K562 (cell line): ENCODE results near the gene CCNK. TPM values are rescaled to one million over a fixed set of nuclear protein-coding genes. Genes with fewer than 3 reads are reported as not detected.

Source experiments
- ATAC-seq: fragments of 200-7000 bp; cut with Tn5 transposase; 3 replicates; pipeline ENCODE4 v1.9.1; 2020; ENCODE audit warnings: moderate library complexity
- BruUV-seq: library from RNA; stranded (reverse); fragments of 400-500 nt; replicated peaks from 2 replicates; lab custom pipeline; 2021; lab: Mats Ljungman, UMichigan
- CTCF ChIA-PET: fragments of 300-600 bp; formaldehyde crosslinking; extraction: SDS; loops from one replicate; lab custom pipeline; 2021; ENCODE audit warnings: low intra/inter-chr PET ratio; lab: Yijun Ruan, JAX
- POLR2A ChIA-PET: fragments of 300-600, 350-650 bp; sonication (Branson Sonifier 250); formaldehyde crosslinking; extraction: SDS; loops from one replicate; lab custom pipeline; 2021; ENCODE audit warnings: antibody characterized with exemption, inconsistent platforms; lab: Yijun Ruan, JAX
- DNase-seq, 4 experiments: peaks; one replicate each; pipeline versions ENCODE4 v3.0.0 to v3.0.0-alpha.2; 2011 to 2018; ENCODE audit warnings: low spot score in 3 of 4, mixed read lengths in 3 of 4; ENCODE audit errors: extremely low read depth in 1 of 4
- FAIRE-seq: peaks from 2 replicates; lab custom pipeline; 2011; peaks lifted over from hg19 to GRCh38; lab: Jason Lieb, UNC
- H2AFZ ChIP-seq: 2 replicates; pipeline ENCODE4 v1.6.0; 2011; ENCODE audit warnings: low read depth, low read length, control low read depth, inconsistent platforms
- H3K27ac ChIP-seq: fragments of 200-600 bp; 3 replicates; pipeline ENCODE4 v1.8.0; 2011; ENCODE audit warnings: low read depth, mild to moderate bottlenecking, control low read depth, inconsistent platforms, low read length, moderate library complexity, mixed read lengths; ENCODE audit errors: extremely low read depth
- H3K27me3 ChIP-seq, 2 experiments: fragments of 300-600 bp in 1 of 2; 2 replicates in 1 of 2; 3 replicates in 1 of 2; pipeline versions ENCODE4 v1.6.0 to v1.8.0; 2011; ENCODE audit warnings: inconsistent platforms in 2 of 2, low read length in 2 of 2, mild to moderate bottlenecking in 1 of 2, mixed read lengths in 1 of 2, moderate library complexity in 1 of 2; ENCODE audit not compliant: control insufficient read depth in 2 of 2, insufficient read depth in 2 of 2
- H3K36me3 ChIP-seq: fragments of 300-600 bp; 3 replicates; pipeline ENCODE4 v1.8.0; 2011; ENCODE audit warnings: mild to moderate bottlenecking, low read length, inconsistent platforms; ENCODE audit not compliant: control insufficient read depth, insufficient read depth
- H3K4me1 ChIP-seq, 2 experiments: fragments of 200-600 bp in 1 of 2; replicated peaks in 1 of 2; 2 replicates in 1 of 2; 3 replicates in 1 of 2; pipeline versions ENCODE4 v1.5.1 to v1.8.0; 2011; ENCODE audit warnings: inconsistent platforms in 2 of 2, low read length in 2 of 2, mild to moderate bottlenecking in 1 of 2, mixed read lengths in 1 of 2, moderate library complexity in 1 of 2; ENCODE audit not compliant: control insufficient read depth in 2 of 2, insufficient read depth in 2 of 2
- H3K4me2 ChIP-seq: 2 replicates; pipeline ENCODE4 v1.6.1; 2011; ENCODE audit warnings: low read length, control low read depth, inconsistent platforms, mixed read lengths; ENCODE audit not compliant: insufficient read depth
- H3K4me3 ChIP-seq: fragments of 200-600 bp; sonication (generic), shearing (Covaris generic); 2 replicates; pipeline ENCODE4 v1.5.1; 2016; ENCODE audit warnings: control low read depth, inconsistent platforms
- H3K79me2 ChIP-seq: fragments of 200-600 bp; 3 replicates; pipeline ENCODE4 v1.8.0; 2011; ENCODE audit warnings: low read length, inconsistent platforms; ENCODE audit not compliant: control insufficient read depth, insufficient read depth
- H3K9ac ChIP-seq, 2 experiments: 2 replicates each; pipeline versions ENCODE4 v1.6.0 to v1.6.1; 2011; ENCODE audit warnings: low read depth in 2 of 2, low read length in 2 of 2, control low read depth in 1 of 2, inconsistent platforms in 1 of 2, mild to moderate bottlenecking in 1 of 2, mixed read lengths in 1 of 2; ENCODE audit not compliant: insufficient read depth in 1 of 2
- H3K9me1 ChIP-seq: one replicate; pipeline ENCODE4 v1.6.0; 2011; ENCODE audit warnings: inconsistent platforms, mild to moderate bottlenecking, low read length, moderate library complexity; ENCODE audit not compliant: control insufficient read depth, insufficient read depth
- H3K9me3 ChIP-seq: replicated peaks from 2 replicates; pipeline ENCODE4 v1.5.1; 2011; ENCODE audit warnings: low read depth, low read length, inconsistent platforms; ENCODE audit not compliant: control insufficient read depth, insufficient read depth
- H4K20me1 ChIP-seq: replicated peaks from 2 replicates; pipeline ENCODE4 v1.6.1; 2011; ENCODE audit warnings: low read length, inconsistent platforms, mixed read lengths; ENCODE audit not compliant: control insufficient read depth, insufficient read depth
- CBX5 ChIP-seq: IDR thresholded peaks from 2 replicates; pipeline ENCODE4 v1.6.1; 2014; ENCODE audit warnings: low read depth, borderline replicate concordance
- CLOCK ChIP-seq: fragments of 250-450 bp; sonication (Bioruptor Pico); IDR thresholded peaks from 2 replicates; pipeline ENCODE4 v1.4.0; 2020; ENCODE audit warnings: mild to moderate bottlenecking, moderate library complexity, borderline replicate concordance
- GTF2B ChIP-seq: IDR thresholded peaks from 2 replicates; pipeline ENCODE4 v1.6.1; 2011; ENCODE audit not compliant: insufficient read length; ENCODE audit errors: extremely low read depth
- L3MBTL2 ChIP-seq: fragments of 450-650 bp; IDR thresholded peaks from 2 replicates; pipeline ENCODE4 v1.6.1; 2016; ENCODE audit warnings: mild to moderate bottlenecking, moderate library complexity
- LEF1 ChIP-seq: fragments of 450-650 bp; IDR thresholded peaks from 2 replicates; pipeline ENCODE4 v1.6.1; 2016; ENCODE audit warnings: mild to moderate bottlenecking
- MLLT1 ChIP-seq, 2 experiments: fragments of 450-650 bp; IDR thresholded peaks; 2 replicates each; pipeline ENCODE4 v1.6.1; 2016
- PATZ1 ChIP-seq: fragments of 250-450 bp; sonication (Bioruptor Pico); IDR thresholded peaks from 2 replicates; pipeline ENCODE4 v1.5.0; 2020; ENCODE audit warnings: mild to moderate bottlenecking, borderline replicate concordance
- SP2 ChIP-seq: IDR thresholded peaks from 2 replicates; pipeline ENCODE4 v1.6.1; 2011; ENCODE audit warnings: mild to moderate bottlenecking, low read depth, low read length, moderate library complexity; ENCODE audit not compliant: poor library complexity, severe bottlenecking; ENCODE audit errors: extremely low read depth
- SREBF2 ChIP-seq: sonication (generic); formaldehyde crosslinking; IDR thresholded peaks from 2 replicates; pipeline ENCODE4 v1.4.0; 2020; ENCODE audit warnings: mild to moderate bottlenecking, missing genetic modification reagents
- TCF7L2 ChIP-seq: fragments of 150-350 bp; IDR thresholded peaks from 2 replicates; pipeline ENCODE4 v1.6.1; 2016; ENCODE audit warnings: low read depth, mild to moderate bottlenecking, low read length, moderate library complexity
- ZBTB8A ChIP-seq: fragments of 450-650 bp; IDR thresholded peaks from 2 replicates; pipeline ENCODE4 v1.6.1; 2018; ENCODE audit warnings: mild to moderate bottlenecking, moderate library complexity; ENCODE audit not compliant: partially characterized antibody
- ZNF384 ChIP-seq: IDR thresholded peaks from 2 replicates; pipeline ENCODE4 v1.6.1; 2012; ENCODE audit warnings: low read depth, low read length, improper control_type of control experiment
- ZNF639 ChIP-seq, 2 experiments: fragments of 200-800 bp in 1 of 2; sonication (Bioruptor generic) in 1 of 2; sonication (generic) in 1 of 2; formaldehyde crosslinking in 1 of 2; IDR thresholded peaks in 1 of 2; conservative IDR thresholded peaks in 1 of 2; 2 replicates each; pipeline versions ENCODE4 v1.5.0 to v1.6.1; 2016 to 2020; ENCODE audit warnings: missing compliant biosample characterization in 1 of 2, missing genetic modification characterization in 1 of 2, missing genetic modification reagents in 1 of 2
- whole genome bisulfite sequencing: fragments of 100-300 bp; shearing (Covaris generic); methylation state at CpG from one replicate; pipeline ENCODE4 v1.1.6; 2016; ENCODE audit warnings: low coverage, mixed read lengths; ENCODE audit not compliant: insufficient coverage; ENCODE audit errors: missing lambda C conversion rate; 5-methylcytosine and 5-hydroxymethylcytosine counted together
- in situ Hi-C: fragments of 300-500 bp; cut with MboI; formaldehyde crosslinking; loops from 4 replicates; pipeline ENCODE4 v1.15.0; 2018; ENCODE audit warnings: inconsistent platforms, mixed read lengths
- intact Hi-C: fragments of 100-400 bp; cut with micrococcal nuclease; formaldehyde crosslinking; loops from 2 replicates; pipeline ENCODE4 v1.14.2; 2022
- polyA plus RNA-seq, 8 experiments: library from polyadenylated mRNA; depleted of rRNA in 4 of 8; stranded (reverse) in 5 of 8; unstranded in 3 of 8; fragments of >200 nt; fragmentation: Nextera tagmentation in 2 of 8; fragmentation: Illumina TruSeq in 1 of 8; extraction: Ambion mirVana in 2 of 8; extraction: Trizol in 1 of 8; gene quantifications; 2 replicates each; pipeline versions ENCODE4 v1.2.1 to v1.2.3, GENCODE V29; 2011 to 2014; ENCODE audit warnings: inconsistent platforms in 1 of 8, missing spikeins in 1 of 8
- total RNA-seq, 7 experiments: library from RNA; depleted of rRNA in 6 of 7; stranded (reverse); fragments of >200 nt in 6 of 7; fragmentation: Illumina TruSeq in 2 of 7; extraction: Trizol in 2 of 7; gene quantifications; 2 replicates each; pipeline versions ENCODE4 v1.2.1 to v1.2.3, GENCODE V29; 2011 to 2021; ENCODE audit warnings: low replicate concordance in 1 of 7

Gene CCNK
- total and polyA plus RNA-seq, 9 of the 15 experiments (the other 6 are each of a cell fraction or from before 2014, with no cell fraction given) = 5.8 to 84.2 (median 16.4) TPM

- WGBS = 100% methylated on average over 1 of the region's 2 CpGs
- Histone ChIP-seq H3K4me3 (no peak overlapping the region), H3K4me1 (no peaks in the 10 kb centered on the region), H4K20me1 (peaks cover 4% of the 10 kb centered on the region), H3K27me3 (no peaks in the 10 kb centered on the region), H3K9ac (no peak overlapping the region), H3K36me3 (peaks cover 86% of the 10 kb centered on the region), H3K9me1 (no peaks in the 10 kb centered on the region), H3K79me2 (peaks cover 16% of the 10 kb centered on the region; the same call in 2 of the 3 replicates), H3K4me2 (no peak overlapping the region), H2AFZ (no peak overlapping the region), H3K27ac (no peak overlapping the region), H3K9me3 (no peaks in the 10 kb centered on the region)
- intact Hi-C loops = no loop called here
- CTCF ChIA-PET = no interaction called here
- ATAC-seq (no peak), DNase-seq (no peak), FAIRE-seq (no peak)
- POLR2A ChIA-PET = interaction anchor here (0.8 to 1.1 kb wide), 2 partner anchors 16 to 120 kb away, joined by 3 to 4 read pairs; partner anchors contain the start of genes CCNK and SETD3
- no TSS peak for BruUV-seq
- in situ Hi-C loops = no loop called here
- TF ChIP-seq LEF1 = no peak
- no peak for TF ChIP-seq SP2
- no peak for TF ChIP-seq ZNF639 (CRISPR knock-in tag; conservative IDR thresholded peaks at IDR 0.05 in 1 of 2, IDR thresholded peaks at IDR 0.05 in 1 of 2)
- no peak for TF ChIP-seq GTF2B
- TF ChIP-seq SREBF2 (CRISPR knock-in tag) = no peak
- TF ChIP-seq PATZ1 (CRISPR knock-in tag) = no peak
- no peak for TF ChIP-seq ZBTB8A
- no peak for TF ChIP-seq ZNF384
- TF ChIP-seq L3MBTL2 = no peak
- no peak for TF ChIP-seq TCF7L2
- TF ChIP-seq MLLT1 (IDR thresholded peaks at IDR 0.05) = no peak
- no peak for TF ChIP-seq CLOCK (CRISPR knock-in tag)
- no peak for TF ChIP-seq CBX5
Observed at GRCh38 chr14:99497341-99497740, 16.1 kb downstream of the CCNK start.
